B cell (primary cell): ENCODE results near the gene SEM1. TPM values are rescaled to one million over a fixed set of nuclear protein-coding genes. Genes with fewer than 3 reads are reported as not detected.

ENCODE experiments used
- ATAC-seq: fragments of 200-7000 bp; cut with Tn5 transposase; one replicate; pipeline ENCODE4 v1.10.0; 2021; ENCODE audit warnings: low read depth, mild to moderate bottlenecking, moderate number of reproducible peaks, moderate library complexity
- CTCF ChIA-PET: fragments of 350-600 bp; sonication (Branson Sonifier 250); formaldehyde crosslinking; loops from one replicate; lab custom pipeline; 2021; ENCODE audit warnings: antibody characterized with exemption, inconsistent platforms; lab: Charles Lee
- POLR2A ChIA-PET: fragments of 350-600 bp; sonication (Branson Sonifier 250); formaldehyde crosslinking; loops from one replicate; lab custom pipeline; 2021; ENCODE audit warnings: antibody characterized with exemption; lab: Charles Lee
- DNase-seq: peaks from one replicate; pipeline ENCODE4 v3.0.0; 2013
- H2AFZ ChIP-seq: 2 replicates; pipeline ENCODE4 v1.6.1; 2012; ENCODE audit warnings: mild to moderate bottlenecking, low read depth, low read length; ENCODE audit not compliant: insufficient read depth, poor library complexity, severe bottlenecking
- H3K27ac ChIP-seq, 2 donors: 1 replicate in 1 of 2; 2 replicates in 1 of 2; pipeline ENCODE4 v1.5.1; 2012 to 2013; ENCODE audit warnings: low read length in 2 of 2, mild to moderate bottlenecking in 2 of 2, moderate library complexity in 1 of 2
- H3K27me3 ChIP-seq, 4 experiments: fragments of 200-600 bp in 1 of 4; sonication (generic) in 1 of 4; replicated peaks in 1 of 4; 1 replicate in 2 of 4; 2 replicates in 2 of 4; pipeline versions ENCODE4 v1.6.1 to v1.7.0; 2013 to 2016; ENCODE audit warnings: low read length in 3 of 4, mild to moderate bottlenecking in 2 of 4, mixed read lengths in 1 of 4, moderate library complexity in 1 of 4; ENCODE audit not compliant: insufficient read depth in 4 of 4, control insufficient read depth in 3 of 4; ENCODE audit errors: control extremely low read depth in 1 of 4
- H3K36me3 ChIP-seq, 2 experiments: replicated peaks in 1 of 2; 1 replicate in 1 of 2; 2 replicates in 1 of 2; pipeline versions ENCODE4 v1.6.1 to v1.7.1; 2013; ENCODE audit warnings: low read length in 1 of 2; ENCODE audit not compliant: insufficient read depth in 2 of 2, control insufficient read depth in 1 of 2; ENCODE audit errors: control extremely low read depth in 1 of 2, extremely low read depth in 1 of 2
- H3K4me1 ChIP-seq, 2 donors: fragments of 200-600 bp in 1 of 2; sonication (generic) in 1 of 2; 1 replicate in 1 of 2; 2 replicates in 1 of 2; pipeline versions ENCODE4 v1.5.1 to v1.6.1; 2013 to 2017; ENCODE audit warnings: low read length in 2 of 2; ENCODE audit not compliant: control insufficient read depth in 2 of 2, insufficient read depth in 2 of 2
- H3K4me2 ChIP-seq: replicated peaks from 2 replicates; pipeline ENCODE3; 2012; ENCODE audit warnings: mild to moderate bottlenecking, low read depth, low read length; ENCODE audit not compliant: poor library complexity, severe bottlenecking
- H3K4me3 ChIP-seq, 5 experiments: fragments of 200-600 bp in 1 of 5; sonication (generic) in 1 of 5; 1 replicate in 3 of 5; 2 replicates in 2 of 5; pipeline versions ENCODE4 v1.5.1 to v1.7.0; 2011 to 2016; ENCODE audit warnings: low read length in 4 of 5, mild to moderate bottlenecking in 4 of 5, low read depth in 2 of 5, control low read depth in 1 of 5, moderate library complexity in 1 of 5; ENCODE audit not compliant: insufficient read depth in 1 of 5; ENCODE audit errors: control extremely low read depth in 1 of 5, extremely low read depth in 1 of 5
- H3K79me2 ChIP-seq: fragments of 200-600 bp; sonication (generic); one replicate; pipeline ENCODE4 v1.6.0; 2016; ENCODE audit warnings: low read length; ENCODE audit not compliant: control insufficient read depth, insufficient read depth
- H3K9ac ChIP-seq: fragments of 200-600 bp; sonication (generic); 2 replicates; pipeline ENCODE4 v1.6.1; 2017; ENCODE audit warnings: mild to moderate bottlenecking, low read length, moderate library complexity
- H3K9me3 ChIP-seq, 3 donors: one replicate each; pipeline versions ENCODE4 v1.6.1 to v1.7.1; 2013; ENCODE audit warnings: low read length in 2 of 3; ENCODE audit not compliant: control insufficient read depth in 2 of 3, insufficient read depth in 1 of 3; ENCODE audit errors: control extremely low read depth in 1 of 3
- H4K20me1 ChIP-seq: 2 replicates; pipeline ENCODE4 v1.6.0; 2012; ENCODE audit warnings: mild to moderate bottlenecking, low read length; ENCODE audit not compliant: insufficient read depth, control insufficient read depth, poor library complexity, severe bottlenecking
- H3K27ac Mint-ChIP-seq: one replicate; pipeline ENCODE4 v1.8.0; 2021; ENCODE audit warnings: mixed read lengths
- H3K27me3 Mint-ChIP-seq: one replicate; pipeline ENCODE4 v1.8.0; 2021; ENCODE audit warnings: mixed read lengths
- H3K4me1 Mint-ChIP-seq: one replicate; pipeline ENCODE4 v1.8.0; 2021; ENCODE audit warnings: mixed read lengths
- H3K4me3 Mint-ChIP-seq: one replicate; pipeline ENCODE4 v1.8.0; 2021; ENCODE audit warnings: mixed read lengths
- H3K9me3 Mint-ChIP-seq: one replicate; pipeline ENCODE4 v1.8.0; 2022; ENCODE audit warnings: mixed read lengths; ENCODE audit not compliant: insufficient read depth
- EZH2 ChIP-seq: IDR thresholded peaks from 2 replicates; pipeline ENCODE4 v1.6.1; 2012; ENCODE audit warnings: borderline replicate concordance, low read depth, mild to moderate bottlenecking, moderate library complexity, low read length; ENCODE audit not compliant: insufficient read depth, poor library complexity, severe bottlenecking
- WGBS: methylation state at CpG from one replicate; pipeline ENCODE4 v1.1.5; 2013; ENCODE audit warnings: missing lambda C conversion rate; ENCODE audit not compliant: insufficient coverage; 5-methylcytosine and 5-hydroxymethylcytosine counted together
- intact Hi-C: fragments of 100-400 bp; cut with micrococcal nuclease; formaldehyde crosslinking; loops from one replicate; pipeline ENCODE4 v1.10.0; 2022
- polyA plus RNA-seq: library from polyadenylated mRNA; depleted of rRNA; stranded (reverse); fragments of >200 nt; gene quantifications from 2 replicates; pipeline ENCODE4 v1.2.3, GENCODE V29; 2012
- total RNA-seq, 2 donors: library from RNA; stranded (reverse); fragments of 120-200 nt in 1 of 2; gene quantifications; 1 replicate in 1 of 2; 2 replicates in 1 of 2; pipeline versions ENCODE4 v1.2.3 to v1.2.4, GENCODE V29; 2013 to 2022
- TF ChIP-seq, protein P1 (sequence below): fragments of 200-600 bp; IDR thresholded peaks from one replicate; pipeline ENCODE4 v1.8.0; 2022; ENCODE audit warnings: antibody characterized with exemption, mild to moderate bottlenecking

The SEM1 gene
- total and polyA plus RNA-seq, 2 donors (not counting 1 experiment from before 2014, with no cell fraction given), result 6.0 to 30.3 TPM

GRCh38 chr7:96670338-96671289 is 39.0 kb downstream of the SEM1 start:
- no peak for DNase-seq
- ATAC-seq, result no peak
- Mint-ChIP-seq H3K27me3 (no peaks in the 10 kb centered on the region), H3K9me3 (no peaks in the 10 kb centered on the region), H3K27ac (no peak overlapping the region), H3K4me1 (no peaks in the 10 kb centered on the region), H3K4me3 (no peak overlapping the region)
- POLR2A ChIA-PET, result no interaction called here
- H3K4me3 ChIP-seq, result no peak overlapping the region
- no peaks in the 10 kb centered on the region for H3K4me1 ChIP-seq
- H4K20me1 ChIP-seq, result peaks cover 3% of the 10 kb centered on the region
- no peaks in the 10 kb centered on the region for H3K9me3 ChIP-seq
- no peaks in the 10 kb centered on the region for H3K27me3 ChIP-seq
- no peak overlapping the region for H3K27ac ChIP-seq
- H2AFZ ChIP-seq, result no peak overlapping the region
- TF ChIP-seq, protein P1, sequence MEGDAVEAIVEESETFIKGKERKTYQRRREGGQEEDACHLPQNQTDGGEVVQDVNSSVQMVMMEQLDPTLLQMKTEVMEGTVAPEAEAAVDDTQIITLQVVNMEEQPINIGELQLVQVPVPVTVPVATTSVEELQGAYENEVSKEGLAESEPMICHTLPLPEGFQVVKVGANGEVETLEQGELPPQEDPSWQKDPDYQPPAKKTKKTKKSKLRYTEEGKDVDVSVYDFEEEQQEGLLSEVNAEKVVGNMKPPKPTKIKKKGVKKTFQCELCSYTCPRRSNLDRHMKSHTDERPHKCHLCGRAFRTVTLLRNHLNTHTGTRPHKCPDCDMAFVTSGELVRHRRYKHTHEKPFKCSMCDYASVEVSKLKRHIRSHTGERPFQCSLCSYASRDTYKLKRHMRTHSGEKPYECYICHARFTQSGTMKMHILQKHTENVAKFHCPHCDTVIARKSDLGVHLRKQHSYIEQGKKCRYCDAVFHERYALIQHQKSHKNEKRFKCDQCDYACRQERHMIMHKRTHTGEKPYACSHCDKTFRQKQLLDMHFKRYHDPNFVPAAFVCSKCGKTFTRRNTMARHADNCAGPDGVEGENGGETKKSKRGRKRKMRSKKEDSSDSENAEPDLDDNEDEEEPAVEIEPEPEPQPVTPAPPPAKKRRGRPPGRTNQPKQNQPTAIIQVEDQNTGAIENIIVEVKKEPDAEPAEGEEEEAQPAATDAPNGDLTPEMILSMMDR, result no peak
- no peak for TF ChIP-seq EZH2
- no peaks in the 10 kb centered on the region for H3K79me2 ChIP-seq
- CTCF ChIA-PET, result interaction anchor here (0.5 kb wide), 1 partner anchor 11 kb away, joined by 4 read pairs; no protein-coding TSS in a partner anchor
- H3K4me2 ChIP-seq, result no peak overlapping the region
- peaks cover 4 to 5% of the 10 kb centered on the region in 2 experiments for H3K36me3 ChIP-seq
- intact Hi-C loops, result no loop called here
- no peak overlapping the region for H3K9ac ChIP-seq
- 100% methylated on average over 2 of the region's 3 CpGs for WGBS

DNA sequence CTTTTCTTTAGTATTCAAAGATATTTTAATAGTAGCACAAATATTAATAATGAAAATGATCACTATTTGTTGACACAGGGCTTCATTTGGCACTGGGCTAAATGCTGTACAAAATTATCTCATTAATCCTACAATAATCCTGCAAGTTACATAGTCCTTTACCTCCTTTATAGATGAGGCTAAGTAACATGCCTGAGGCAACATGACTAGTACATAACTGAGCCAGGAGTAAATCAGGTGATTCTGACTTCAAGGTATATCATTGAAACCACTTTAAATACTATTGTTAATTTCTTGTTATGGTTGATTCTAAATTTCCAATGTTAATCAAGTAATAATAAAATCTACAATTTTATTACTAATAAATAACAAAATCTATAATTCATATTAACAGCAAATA is 39.8 kb downstream of the SEM1 start:
- Histone ChIP-seq H3K79me2 (no peaks in the 10 kb centered on the region), H2AFZ (no peak overlapping the region), H3K27me3 (no peaks in the 10 kb centered on the region), H3K27ac (no peak overlapping the region), H3K9me3 (no peaks in the 10 kb centered on the region), H3K9ac (no peak overlapping the region), H3K36me3 (peaks cover 4 to 5% of the 10 kb centered on the region in 2 experiments), H3K4me3 (no peak overlapping the region), H3K4me2 (no peak overlapping the region), H4K20me1 (no peaks in the 10 kb centered on the region), H3K4me1 (no peaks in the 10 kb centered on the region)
- H3K9me3 Mint-ChIP-seq, result no peaks in the 10 kb centered on the region
- no peaks in the 10 kb centered on the region for H3K27me3 Mint-ChIP-seq
- no peak overlapping the region for H3K27ac Mint-ChIP-seq
- ChIA-PET CTCF (no interaction called here), POLR2A (no interaction called here)
- no peak for ATAC-seq
- H3K4me3 Mint-ChIP-seq, result no peak overlapping the region
- no peaks in the 10 kb centered on the region for H3K4me1 Mint-ChIP-seq
- no peak for DNase-seq
- intact Hi-C loops, result no loop called here
- TF ChIP-seq, protein P1, result no peak
- no peak for TF ChIP-seq EZH2
